ENCODE measurements around the gene EIF4EBP2. TPM values are rescaled to one million over a fixed set of nuclear protein-coding genes. Genes with fewer than 3 reads are reported as not detected.

The EIF4EBP2 gene
- total RNA-seq, 1 donor from 2014 or later, result 40.6 TPM

DNA sequence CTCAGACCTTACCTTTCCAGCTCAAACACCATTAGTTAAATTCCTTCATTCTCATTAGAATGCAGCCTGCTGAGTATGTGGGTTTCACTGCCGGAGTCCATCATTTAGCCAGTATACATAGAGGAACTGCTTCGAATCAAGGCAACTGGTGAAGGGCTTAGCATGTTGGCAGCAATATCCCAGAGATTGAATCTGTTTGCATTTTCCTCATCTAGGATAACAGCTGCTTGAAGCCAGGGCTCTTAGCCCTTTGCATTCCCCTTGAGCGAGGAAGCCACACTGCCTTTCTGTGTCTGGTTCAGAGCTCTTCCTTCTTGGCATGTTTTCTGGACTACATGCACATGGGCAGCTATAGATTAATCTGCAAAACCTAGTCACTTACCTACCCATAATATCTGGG is 22.9 kb downstream of the EIF4EBP2 start:
- H3K27me3 Mint-ChIP-seq, result no peaks in the 10 kb centered on the region
- DNase-seq (no peak), ATAC-seq (ENCODE audit: low read depth) (no peak)
- H3K27ac Mint-ChIP-seq, result no peak overlapping the region
- TF ChIP-seq, protein P1, sequence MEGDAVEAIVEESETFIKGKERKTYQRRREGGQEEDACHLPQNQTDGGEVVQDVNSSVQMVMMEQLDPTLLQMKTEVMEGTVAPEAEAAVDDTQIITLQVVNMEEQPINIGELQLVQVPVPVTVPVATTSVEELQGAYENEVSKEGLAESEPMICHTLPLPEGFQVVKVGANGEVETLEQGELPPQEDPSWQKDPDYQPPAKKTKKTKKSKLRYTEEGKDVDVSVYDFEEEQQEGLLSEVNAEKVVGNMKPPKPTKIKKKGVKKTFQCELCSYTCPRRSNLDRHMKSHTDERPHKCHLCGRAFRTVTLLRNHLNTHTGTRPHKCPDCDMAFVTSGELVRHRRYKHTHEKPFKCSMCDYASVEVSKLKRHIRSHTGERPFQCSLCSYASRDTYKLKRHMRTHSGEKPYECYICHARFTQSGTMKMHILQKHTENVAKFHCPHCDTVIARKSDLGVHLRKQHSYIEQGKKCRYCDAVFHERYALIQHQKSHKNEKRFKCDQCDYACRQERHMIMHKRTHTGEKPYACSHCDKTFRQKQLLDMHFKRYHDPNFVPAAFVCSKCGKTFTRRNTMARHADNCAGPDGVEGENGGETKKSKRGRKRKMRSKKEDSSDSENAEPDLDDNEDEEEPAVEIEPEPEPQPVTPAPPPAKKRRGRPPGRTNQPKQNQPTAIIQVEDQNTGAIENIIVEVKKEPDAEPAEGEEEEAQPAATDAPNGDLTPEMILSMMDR (IDR thresholded peaks at IDR 0.05), result no peak
- H3K9me3 Mint-ChIP-seq, result no peaks in the 10 kb centered on the region
- POLR2A ChIA-PET, result no interaction called here
- H3K4me3 Mint-ChIP-seq, result no peak overlapping the region
- intact Hi-C loops (cut with micrococcal nuclease), result no loop called here
- H3K36me3 Mint-ChIP-seq (ENCODE audit: low read depth), result peaks cover 72% of the 10 kb centered on the region
- H3K4me1 Mint-ChIP-seq, result peaks cover under 1% of the 10 kb centered on the region
- CTCF ChIA-PET, result no interaction called here

DNA sequence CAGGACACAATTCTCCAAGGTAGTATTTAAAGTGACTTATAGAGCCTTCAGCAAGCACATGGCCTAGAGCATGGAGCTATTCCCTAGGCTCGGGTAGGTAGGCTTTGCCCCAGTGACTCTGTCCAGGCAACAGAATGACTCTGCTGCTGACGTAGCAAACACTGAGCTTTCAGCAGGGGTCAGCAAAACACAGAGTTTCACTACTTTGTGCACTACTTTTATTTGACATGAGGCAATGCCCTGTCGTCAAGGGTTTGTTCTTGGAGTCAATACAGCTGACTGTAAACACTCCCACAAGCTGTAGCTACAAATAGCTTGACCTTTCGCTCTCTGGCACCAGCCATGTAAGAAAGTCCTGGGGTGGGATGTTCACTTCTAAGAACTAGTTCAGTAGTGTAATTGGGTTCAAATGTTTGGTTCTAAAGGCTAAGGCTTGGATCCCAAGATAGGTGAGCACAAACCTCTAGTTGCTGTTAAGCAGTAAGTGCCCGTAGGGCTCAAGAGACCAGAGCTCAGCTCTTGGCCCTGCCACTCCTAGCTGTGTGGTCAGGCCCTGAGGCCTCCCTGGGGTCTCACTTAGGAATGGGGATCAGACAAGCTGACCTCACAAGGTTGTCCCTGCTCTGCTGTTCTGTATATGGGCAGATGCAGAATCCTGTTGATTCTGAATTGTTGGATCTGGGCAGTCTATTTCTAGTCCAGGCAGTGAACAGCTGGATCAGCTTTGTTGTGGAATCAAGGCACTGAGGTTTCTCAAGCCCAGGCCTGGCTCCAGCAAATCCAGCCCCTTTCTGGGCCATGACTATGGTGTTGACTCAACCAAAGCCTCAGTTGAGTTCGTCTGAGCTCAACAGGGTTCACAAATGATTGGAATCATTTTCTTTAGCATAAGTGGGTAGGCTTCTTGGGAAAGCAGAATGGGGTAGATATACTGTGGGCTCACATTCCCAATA is 26.8 kb downstream of the EIF4EBP2 start:
- H3K27ac Mint-ChIP-seq, result no peak overlapping the region
- no peaks in the 10 kb centered on the region for H3K27me3 Mint-ChIP-seq
- ChIA-PET CTCF (interaction anchor here (0.6 kb wide), 1 partner anchor 66 kb away, joined by 3 read pairs; no protein-coding TSS in a partner anchor), POLR2A (interaction anchor here (1.1 kb wide), 1 partner anchor 12 kb away, joined by 3 read pairs; no protein-coding TSS in a partner anchor)
- ATAC-seq (ENCODE audit: low read depth) (no peak), DNase-seq (no peak)
- TF ChIP-seq, protein P1 (IDR thresholded peaks at IDR 0.05), result no peak
- no peaks in the 10 kb centered on the region for H3K9me3 Mint-ChIP-seq
- H3K4me3 Mint-ChIP-seq, result no peak overlapping the region
- peaks cover 33% of the 10 kb centered on the region for H3K36me3 Mint-ChIP-seq (ENCODE audit: low read depth)
- peaks cover 20% of the 10 kb centered on the region for H3K4me1 Mint-ChIP-seq
- intact Hi-C loops (cut with micrococcal nuclease), result no loop called here

DNA sequence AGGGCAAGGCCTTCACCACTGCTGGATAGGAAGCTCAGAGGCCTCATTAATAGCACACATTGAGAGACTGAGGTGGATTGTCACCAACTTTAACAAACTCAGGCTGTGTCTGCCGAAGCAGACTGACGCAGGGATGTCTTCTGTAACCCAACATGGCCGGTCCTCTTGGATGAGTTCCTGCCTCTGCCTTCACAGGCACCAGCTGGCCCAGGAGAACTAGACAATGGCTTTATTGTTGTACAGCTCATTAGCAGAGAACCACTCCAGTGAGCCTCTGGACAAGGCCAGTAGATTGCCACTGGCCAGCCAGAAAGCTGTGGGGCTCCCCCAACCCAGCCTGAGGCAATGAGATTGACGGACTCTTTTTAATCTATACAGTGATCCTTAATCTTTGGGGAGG is 28.2 kb downstream of the EIF4EBP2 start:
- CTCF ChIA-PET, result no interaction called here
- H3K27ac Mint-ChIP-seq, result no peak overlapping the region
- TF ChIP-seq, protein P1 (IDR thresholded peaks at IDR 0.05), result no peak
- H3K36me3 Mint-ChIP-seq (ENCODE audit: low read depth), result peaks cover 24% of the 10 kb centered on the region
- H3K4me1 Mint-ChIP-seq, result peaks cover 20% of the 10 kb centered on the region
- DNase-seq, result no peak
- intact Hi-C loops (cut with micrococcal nuclease), result no loop called here
- no peaks in the 10 kb centered on the region for H3K27me3 Mint-ChIP-seq
- ATAC-seq (ENCODE audit: low read depth), result no peak
- POLR2A ChIA-PET, result no interaction called here
- no peaks in the 10 kb centered on the region for H3K9me3 Mint-ChIP-seq
- H3K4me3 Mint-ChIP-seq, result no peak overlapping the region

DNA sequence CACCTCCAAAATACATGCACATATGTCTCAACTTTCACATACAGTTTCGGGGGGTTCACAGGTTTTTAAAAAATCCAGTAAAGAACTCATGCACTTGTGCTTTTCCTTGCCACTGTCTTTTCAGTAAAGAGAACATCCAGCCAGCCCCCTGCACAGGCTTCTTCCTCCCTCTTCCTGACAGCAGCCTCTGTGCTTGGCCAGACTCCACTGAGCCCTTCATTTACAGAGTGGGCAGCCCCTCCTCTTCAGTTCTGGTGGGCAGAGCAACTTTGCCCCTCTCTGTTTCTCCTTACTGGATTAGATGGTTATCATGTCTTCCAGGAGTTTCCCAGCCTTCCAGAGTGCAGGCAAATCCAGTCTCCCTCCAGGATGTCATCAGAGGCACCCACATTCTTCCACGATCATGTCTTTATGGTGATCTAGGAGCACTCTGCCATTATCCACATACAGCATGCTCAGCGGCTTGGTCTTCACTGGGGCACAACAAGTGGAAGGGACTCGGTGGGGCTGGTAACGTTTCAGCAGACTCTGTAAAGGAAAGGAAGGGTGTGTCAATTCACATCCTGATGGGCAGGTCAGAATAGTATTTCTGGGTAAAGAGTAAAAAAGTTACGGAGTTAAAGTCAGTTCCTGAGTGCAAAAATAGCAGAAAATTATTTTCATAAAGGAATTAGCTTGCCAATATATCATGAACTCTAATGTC is 28.8 kb downstream of the EIF4EBP2 start:
- Mint-ChIP-seq H3K27me3 (no peaks in the 10 kb centered on the region), H3K9me3 (no peaks in the 10 kb centered on the region), H3K4me3 (peak overlapping the region; percentile 26), H3K27ac (no peak overlapping the region), H3K4me1 (peaks cover 20% of the 10 kb centered on the region), H3K36me3 (ENCODE audit: low read depth) (peaks cover 19% of the 10 kb centered on the region)
- TF ChIP-seq, protein P1 (IDR thresholded peaks at IDR 0.05), result no peak
- DNase-seq, result no peak
- POLR2A ChIA-PET, result no interaction called here
- CTCF ChIA-PET, result interaction anchor here (0.6 kb wide), 1 partner anchor 28 kb away, joined by 4 read pairs; no protein-coding TSS in a partner anchor
- intact Hi-C loops (cut with micrococcal nuclease), result no loop called here
- ATAC-seq (ENCODE audit: low read depth), result no peak

Measured in activated B cell treated with CpG ODN at 0.5 μM for 24 hours (primary cell).